ENCODE data around the gene COL7A1. TPM values are rescaled to one million over a fixed set of nuclear protein-coding genes. Genes with fewer than 3 reads are reported as not detected.

The COL7A1 gene
- total RNA-seq (2014; rRNA removed; shearing (Covaris generic)) (5.2 and 7.9 TPM in 2 replicates), polyA plus RNA-seq (2016; fragmentation: Nextera tagmentation; extraction: Ambion mirVana) (3.0 and 4.0 TPM in 2 replicates)
- long read RNA-seq, result 0 reads

DNA sequence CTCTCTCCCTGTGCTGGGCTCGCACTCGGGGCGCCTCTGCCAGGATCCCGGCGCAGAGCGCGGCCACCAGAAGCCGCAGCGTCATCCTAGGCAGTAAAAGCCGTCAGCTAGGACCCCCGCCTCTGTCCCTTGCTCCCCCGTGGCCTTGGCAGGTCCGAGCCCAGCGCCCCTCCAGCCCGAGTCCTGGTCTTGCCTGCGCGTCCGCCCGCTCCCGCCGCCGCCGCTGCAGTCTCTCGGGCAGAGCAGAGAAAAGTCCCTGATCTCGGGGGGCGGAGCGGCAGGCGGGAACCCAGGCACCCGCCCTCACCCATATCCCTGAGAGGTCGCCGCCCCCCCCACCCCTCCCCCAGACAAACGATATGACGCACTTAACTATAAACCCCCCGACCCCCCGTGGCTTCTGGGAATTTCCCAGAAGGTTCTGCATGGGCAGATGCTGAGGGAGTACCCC is at the start of gene COL7A1:
TSS of gene COL7A1 (minus strand) at position 255 of the 451 bp plus-strand sequence. CDS start at position 85, 170 bp downstream.
- H2AFZ ChIP-seq, result peak within 1 kb of the TSS; percentile 94
- Mint-ChIP-seq H3K27ac (no peak within 1 kb of the TSS; the same call in 1 of the 2 replicates), H3K4me1 (peaks cover 12% of the 10 kb centered on the region), H3K4me3 (peak within 1 kb of the TSS; percentile 60), H3K27me3 (ENCODE audit: insufficient read depth, low read depth, poor library complexity) (peaks cover 22% of the 10 kb centered on the region), H3K9me3 (no peaks in the 10 kb centered on the region), H3K36me3 (ENCODE audit: low read depth) (peaks cover 22% of the 10 kb centered on the region)
- peak within 1 kb of the TSS; percentile 88 for H3K4me2 ChIP-seq
- H3K27ac ChIP-seq (ENCODE audit: low read depth), result no peak within 1 kb of the TSS
- DNase-seq (ENCODE audit: low spot score) (peak; percentile 68), ATAC-seq (peak; percentile 46)
- no peaks in the 10 kb centered on the region for H3K79me2 ChIP-seq (replicated peaks; ENCODE audit: insufficient read depth)
- H3K36me3 ChIP-seq (ENCODE audit: insufficient read depth), result 0 out of 2 replicates have a peak, but pooled peaks cover 6% of the 10 kb centered on the region
- H3K4me1 ChIP-seq (ENCODE audit: insufficient read depth), result peaks cover 17% of the 10 kb centered on the region; the same call in 1 of the 2 replicates
- H4K20me1 ChIP-seq (replicated peaks; ENCODE audit: insufficient read depth), result no peaks in the 10 kb centered on the region; the same call in 1 of the 2 replicates
- H3K4me3 ChIP-seq, result peak within 1 kb of the TSS; percentile 59
- H3K27me3 ChIP-seq (ENCODE audit: insufficient read depth), result peaks cover 11% of the 10 kb centered on the region; the same call in 1 of the 2 replicates
- no peak for TF ChIP-seq STAT1 (IDR thresholded peaks at IDR 0.05; ENCODE audit: unreplicated experiment)
- TF ChIP-seq JUNB (IDR thresholded peaks at IDR 0.05; ENCODE audit: unreplicated experiment), result no peak
- TF ChIP-seq CREB1 (CRISPR knock-in tag; IDR thresholded peaks at IDR 0.05; ENCODE audit: low read depth), result no peak
- TF ChIP-seq EZH2phosphoT487 (IDR thresholded peaks at IDR 0.05; ENCODE audit: unreplicated experiment), result no peak
- TF ChIP-seq EZH2 (IDR thresholded peaks at IDR 0.05; ENCODE audit: low read depth, unreplicated experiment), result no peak
- TF ChIP-seq, protein P1, sequence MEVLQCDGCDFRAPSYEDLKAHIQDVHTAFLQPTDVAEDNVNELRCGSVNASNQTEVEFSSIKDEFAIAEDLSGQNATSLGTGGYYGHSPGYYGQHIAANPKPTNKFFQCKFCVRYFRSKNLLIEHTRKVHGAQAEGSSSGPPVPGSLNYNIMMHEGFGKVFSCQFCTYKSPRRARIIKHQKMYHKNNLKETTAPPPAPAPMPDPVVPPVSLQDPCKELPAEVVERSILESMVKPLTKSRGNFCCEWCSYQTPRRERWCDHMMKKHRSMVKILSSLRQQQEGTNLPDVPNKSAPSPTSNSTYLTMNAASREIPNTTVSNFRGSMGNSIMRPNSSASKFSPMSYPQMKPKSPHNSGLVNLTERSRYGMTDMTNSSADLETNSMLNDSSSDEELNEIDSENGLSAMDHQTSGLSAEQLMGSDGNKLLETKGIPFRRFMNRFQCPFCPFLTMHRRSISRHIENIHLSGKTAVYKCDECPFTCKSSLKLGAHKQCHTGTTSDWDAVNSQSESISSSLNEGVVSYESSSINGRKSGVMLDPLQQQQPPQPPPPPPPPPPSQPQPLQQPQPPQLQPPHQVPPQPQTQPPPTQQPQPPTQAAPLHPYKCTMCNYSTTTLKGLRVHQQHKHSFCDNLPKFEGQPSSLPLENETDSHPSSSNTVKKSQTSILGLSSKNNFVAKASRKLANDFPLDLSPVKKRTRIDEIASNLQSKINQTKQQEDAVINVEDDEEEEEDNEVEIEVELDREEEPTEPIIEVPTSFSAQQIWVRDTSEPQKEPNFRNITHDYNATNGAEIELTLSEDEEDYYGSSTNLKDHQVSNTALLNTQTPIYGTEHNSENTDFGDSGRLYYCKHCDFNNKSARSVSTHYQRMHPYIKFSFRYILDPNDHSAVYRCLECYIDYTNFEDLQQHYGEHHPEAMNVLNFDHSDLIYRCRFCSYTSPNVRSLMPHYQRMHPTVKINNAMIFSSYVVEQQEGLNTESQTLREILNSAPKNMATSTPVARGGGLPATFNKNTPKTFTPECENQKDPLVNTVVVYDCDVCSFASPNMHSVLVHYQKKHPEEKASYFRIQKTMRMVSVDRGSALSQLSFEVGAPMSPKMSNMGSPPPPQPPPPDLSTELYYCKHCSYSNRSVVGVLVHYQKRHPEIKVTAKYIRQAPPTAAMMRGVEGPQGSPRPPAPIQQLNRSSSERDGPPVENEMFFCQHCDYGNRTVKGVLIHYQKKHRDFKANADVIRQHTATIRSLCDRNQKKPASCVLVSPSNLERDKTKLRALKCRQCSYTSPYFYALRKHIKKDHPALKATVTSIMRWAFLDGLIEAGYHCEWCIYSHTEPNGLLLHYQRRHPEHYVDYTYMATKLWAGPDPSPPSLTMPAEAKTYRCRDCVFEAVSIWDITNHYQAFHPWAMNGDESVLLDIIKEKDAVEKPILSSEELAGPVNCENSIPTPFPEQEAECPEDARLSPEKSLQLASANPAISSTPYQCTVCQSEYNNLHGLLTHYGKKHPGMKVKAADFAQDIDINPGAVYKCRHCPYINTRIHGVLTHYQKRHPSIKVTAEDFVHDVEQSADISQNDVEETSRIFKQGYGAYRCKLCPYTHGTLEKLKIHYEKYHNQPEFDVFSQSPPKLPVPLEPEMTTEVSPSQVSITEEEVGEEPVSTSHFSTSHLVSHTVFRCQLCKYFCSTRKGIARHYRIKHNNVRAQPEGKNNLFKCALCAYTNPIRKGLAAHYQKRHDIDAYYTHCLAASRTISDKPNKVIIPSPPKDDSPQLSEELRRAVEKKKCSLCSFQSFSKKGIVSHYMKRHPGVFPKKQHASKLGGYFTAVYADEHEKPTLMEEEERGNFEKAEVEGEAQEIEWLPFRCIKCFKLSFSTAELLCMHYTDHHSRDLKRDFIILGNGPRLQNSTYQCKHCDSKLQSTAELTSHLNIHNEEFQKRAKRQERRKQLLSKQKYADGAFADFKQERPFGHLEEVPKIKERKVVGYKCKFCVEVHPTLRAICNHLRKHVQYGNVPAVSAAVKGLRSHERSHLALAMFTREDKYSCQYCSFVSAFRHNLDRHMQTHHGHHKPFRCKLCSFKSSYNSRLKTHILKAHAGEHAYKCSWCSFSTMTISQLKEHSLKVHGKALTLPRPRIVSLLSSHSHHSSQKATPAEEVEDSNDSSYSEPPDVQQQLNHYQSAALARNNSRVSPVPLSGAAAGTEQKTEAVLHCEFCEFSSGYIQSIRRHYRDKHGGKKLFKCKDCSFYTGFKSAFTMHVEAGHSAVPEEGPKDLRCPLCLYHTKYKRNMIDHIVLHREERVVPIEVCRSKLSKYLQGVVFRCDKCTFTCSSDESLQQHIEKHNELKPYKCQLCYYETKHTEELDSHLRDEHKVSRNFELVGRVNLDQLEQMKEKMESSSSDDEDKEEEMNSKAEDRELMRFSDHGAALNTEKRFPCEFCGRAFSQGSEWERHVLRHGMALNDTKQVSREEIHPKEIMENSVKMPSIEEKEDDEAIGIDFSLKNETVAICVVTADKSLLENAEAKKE (CRISPR knock-in tag; IDR thresholded peaks at IDR 0.05), result no peak
- TF ChIP-seq POLR2AphosphoS5 (IDR thresholded peaks at IDR 0.05; ENCODE audit: low read depth), result no peak
- no peak for TF ChIP-seq ZNF331 (CRISPR knock-in tag; IDR thresholded peaks at IDR 0.05; ENCODE audit: low read depth)
- TF ChIP-seq, protein P2, sequence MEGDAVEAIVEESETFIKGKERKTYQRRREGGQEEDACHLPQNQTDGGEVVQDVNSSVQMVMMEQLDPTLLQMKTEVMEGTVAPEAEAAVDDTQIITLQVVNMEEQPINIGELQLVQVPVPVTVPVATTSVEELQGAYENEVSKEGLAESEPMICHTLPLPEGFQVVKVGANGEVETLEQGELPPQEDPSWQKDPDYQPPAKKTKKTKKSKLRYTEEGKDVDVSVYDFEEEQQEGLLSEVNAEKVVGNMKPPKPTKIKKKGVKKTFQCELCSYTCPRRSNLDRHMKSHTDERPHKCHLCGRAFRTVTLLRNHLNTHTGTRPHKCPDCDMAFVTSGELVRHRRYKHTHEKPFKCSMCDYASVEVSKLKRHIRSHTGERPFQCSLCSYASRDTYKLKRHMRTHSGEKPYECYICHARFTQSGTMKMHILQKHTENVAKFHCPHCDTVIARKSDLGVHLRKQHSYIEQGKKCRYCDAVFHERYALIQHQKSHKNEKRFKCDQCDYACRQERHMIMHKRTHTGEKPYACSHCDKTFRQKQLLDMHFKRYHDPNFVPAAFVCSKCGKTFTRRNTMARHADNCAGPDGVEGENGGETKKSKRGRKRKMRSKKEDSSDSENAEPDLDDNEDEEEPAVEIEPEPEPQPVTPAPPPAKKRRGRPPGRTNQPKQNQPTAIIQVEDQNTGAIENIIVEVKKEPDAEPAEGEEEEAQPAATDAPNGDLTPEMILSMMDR (conservative IDR thresholded peaks at IDR 0.05; ENCODE audit: low read depth in 2 of 2), result no peak
- no peak for TF ChIP-seq ETS1 (IDR thresholded peaks at IDR 0.05)
- TF ChIP-seq, protein P3, sequence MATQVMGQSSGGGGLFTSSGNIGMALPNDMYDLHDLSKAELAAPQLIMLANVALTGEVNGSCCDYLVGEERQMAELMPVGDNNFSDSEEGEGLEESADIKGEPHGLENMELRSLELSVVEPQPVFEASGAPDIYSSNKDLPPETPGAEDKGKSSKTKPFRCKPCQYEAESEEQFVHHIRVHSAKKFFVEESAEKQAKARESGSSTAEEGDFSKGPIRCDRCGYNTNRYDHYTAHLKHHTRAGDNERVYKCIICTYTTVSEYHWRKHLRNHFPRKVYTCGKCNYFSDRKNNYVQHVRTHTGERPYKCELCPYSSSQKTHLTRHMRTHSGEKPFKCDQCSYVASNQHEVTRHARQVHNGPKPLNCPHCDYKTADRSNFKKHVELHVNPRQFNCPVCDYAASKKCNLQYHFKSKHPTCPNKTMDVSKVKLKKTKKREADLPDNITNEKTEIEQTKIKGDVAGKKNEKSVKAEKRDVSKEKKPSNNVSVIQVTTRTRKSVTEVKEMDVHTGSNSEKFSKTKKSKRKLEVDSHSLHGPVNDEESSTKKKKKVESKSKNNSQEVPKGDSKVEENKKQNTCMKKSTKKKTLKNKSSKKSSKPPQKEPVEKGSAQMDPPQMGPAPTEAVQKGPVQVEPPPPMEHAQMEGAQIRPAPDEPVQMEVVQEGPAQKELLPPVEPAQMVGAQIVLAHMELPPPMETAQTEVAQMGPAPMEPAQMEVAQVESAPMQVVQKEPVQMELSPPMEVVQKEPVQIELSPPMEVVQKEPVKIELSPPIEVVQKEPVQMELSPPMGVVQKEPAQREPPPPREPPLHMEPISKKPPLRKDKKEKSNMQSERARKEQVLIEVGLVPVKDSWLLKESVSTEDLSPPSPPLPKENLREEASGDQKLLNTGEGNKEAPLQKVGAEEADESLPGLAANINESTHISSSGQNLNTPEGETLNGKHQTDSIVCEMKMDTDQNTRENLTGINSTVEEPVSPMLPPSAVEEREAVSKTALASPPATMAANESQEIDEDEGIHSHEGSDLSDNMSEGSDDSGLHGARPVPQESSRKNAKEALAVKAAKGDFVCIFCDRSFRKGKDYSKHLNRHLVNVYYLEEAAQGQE (IDR thresholded peaks at IDR 0.05; ENCODE audit: unreplicated experiment), result no peak
- TF ChIP-seq NANOG (IDR thresholded peaks at IDR 0.05; ENCODE audit: borderline replicate concordance), result no peak
- H3K9me2 ChIP-seq (ENCODE audit: insufficient read depth), result no peaks in the 10 kb centered on the region
- H3F3A ChIP-seq (replicated peaks; ENCODE audit: low read depth), result 0 out of 2 replicates have a peak, but pooled peaks cover 7% of the 10 kb centered on the region
